Tibial nerve (tissue), 3 donors: ENCODE results near the gene SDK1.

Source experiments
- CTCF ChIP-seq, 5 experiments: fragments of 200-600 bp in 3 of 5; fragments of 450-650 bp in 2 of 5; sonication (generic) in 3 of 5; IDR thresholded peaks; one replicate each; pipeline ENCODE4 v1.5.1; 2016 to 2019; ENCODE audit warnings: antibody characterized with exemption in 5 of 5, mild to moderate bottlenecking in 3 of 5, moderate library complexity in 2 of 5
- POLR2A ChIP-seq, 2 donors: fragments of 450-650 bp; IDR thresholded peaks; one replicate each; pipeline ENCODE4 v1.6.1; 2017; ENCODE audit warnings: antibody characterized with exemption in 2 of 2, mild to moderate bottlenecking in 2 of 2, moderate library complexity in 2 of 2

GRCh38 chr7:3461923-3462322 is 160.9 kb downstream of the SDK1 start:
- TF ChIP-seq CTCF (IDR thresholded peaks at IDR 0.05) (no peak), POLR2A (IDR thresholded peaks at IDR 0.05) (no peak)
